Dermis blood vessel endothelial cell (primary cell): ENCODE results near the gene PLCL1. TPM values are rescaled to one million over a fixed set of nuclear protein-coding genes. Genes with fewer than 3 reads are reported as not detected.
A peak's percentile ranks its signal among the peaks of the same experiment; 100 is the strongest.

Experiments
- DNase-seq: peaks from one replicate; pipeline ENCODE4 v3.0.0; 2010
- total RNA-seq: library from RNA; depleted of rRNA; stranded (reverse); fragments of >200 nt; gene quantifications from 2 replicates; pipeline ENCODE4 v1.2.3, GENCODE V29; 2014

Gene PLCL1
- total RNA-seq: 0.51 and 0.68 TPM in 2 replicates

DNA sequence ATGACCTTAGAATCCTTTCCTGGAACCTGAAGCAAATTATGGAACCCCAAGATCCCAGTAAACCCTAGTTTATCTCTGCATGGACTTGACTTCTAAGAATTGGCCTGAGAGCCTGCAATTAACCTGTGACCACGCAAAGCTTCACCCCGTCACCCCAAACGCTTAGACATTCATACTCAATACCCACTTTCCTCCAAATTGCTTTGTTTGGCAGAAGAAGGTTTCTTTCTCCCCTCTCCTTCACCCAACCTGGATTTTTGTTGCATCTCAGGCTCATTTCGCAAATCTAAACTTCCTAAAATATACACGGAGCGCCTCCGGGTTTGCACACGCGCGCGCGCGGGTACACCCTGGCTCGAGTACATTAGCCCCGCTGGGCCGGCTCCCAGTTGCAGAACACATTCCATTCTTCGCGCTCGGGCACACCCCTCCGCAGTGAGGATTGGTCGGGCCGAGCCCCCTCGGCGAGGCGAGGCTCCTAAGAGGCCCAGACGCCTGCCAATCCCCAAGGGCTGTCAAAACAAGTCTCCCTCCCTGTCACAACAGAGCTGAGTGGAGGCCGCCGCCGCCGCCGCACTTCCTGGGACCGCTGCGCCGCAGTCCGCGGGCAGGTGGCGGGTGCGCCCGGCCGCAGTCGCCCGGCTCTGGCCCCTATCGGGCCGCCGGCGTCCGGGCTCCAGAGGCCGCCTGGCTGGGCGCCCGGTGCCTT is at the start of gene PLCL1:
TSS of gene PLCL1 (plus strand) at position 545 of the 709 bp plus-strand sequence.
- peak; percentile 79 for DNase-seq

DNA sequence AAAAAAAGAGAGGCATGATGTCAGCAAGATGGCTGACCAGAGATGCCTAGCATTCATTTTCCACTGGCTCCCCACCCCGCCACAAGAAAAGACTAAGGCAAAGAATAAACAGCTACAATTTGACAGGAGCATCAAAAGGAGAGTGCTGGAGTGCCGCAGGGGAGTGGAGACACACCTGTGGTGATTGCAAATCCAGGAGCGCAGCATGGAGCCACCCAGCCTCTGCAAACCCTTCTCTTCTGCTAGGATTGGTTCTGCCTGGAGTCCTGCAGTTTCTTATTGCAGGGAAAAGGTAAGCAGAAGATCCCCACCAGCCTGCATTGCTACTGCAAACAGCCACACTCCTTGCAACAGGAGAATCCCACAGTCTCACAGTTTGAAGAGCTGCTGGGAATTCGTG is 45.4 kb upstream of the PLCL1 start:
- no peak for DNase-seq

DNA sequence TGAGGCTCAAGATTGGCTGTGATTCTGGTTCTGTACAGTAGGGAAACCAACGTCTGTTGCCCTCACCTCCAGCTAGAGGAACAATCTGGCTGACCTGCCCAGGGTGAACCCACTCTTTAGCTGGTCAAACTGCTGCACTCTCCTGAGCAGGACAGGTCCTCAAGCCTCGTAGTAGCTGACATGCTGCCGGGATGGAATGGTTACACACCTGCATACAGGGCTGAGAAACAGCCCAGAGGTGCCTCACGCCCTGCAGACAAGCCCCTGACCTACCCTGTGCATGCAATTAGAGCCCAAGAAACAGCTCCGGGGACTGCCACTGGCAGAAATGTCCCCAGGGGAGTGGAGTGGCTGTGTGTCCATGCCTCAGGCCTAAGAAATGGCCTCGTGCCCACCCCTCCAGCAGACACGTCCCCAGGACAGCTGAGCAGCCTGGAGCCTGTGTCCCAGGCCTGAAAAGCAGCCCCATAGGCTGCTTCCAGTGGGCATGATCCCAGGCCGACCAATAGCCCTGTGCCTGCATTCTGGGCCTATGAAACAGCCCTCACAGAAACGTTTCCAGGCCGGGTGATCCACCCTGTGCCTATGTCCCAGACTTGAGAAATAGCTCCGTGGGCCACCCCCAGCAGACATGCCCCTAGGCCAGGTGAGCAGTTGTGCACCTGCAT is 44.6 kb upstream of the PLCL1 start:
- no peak for DNase-seq

DNA sequence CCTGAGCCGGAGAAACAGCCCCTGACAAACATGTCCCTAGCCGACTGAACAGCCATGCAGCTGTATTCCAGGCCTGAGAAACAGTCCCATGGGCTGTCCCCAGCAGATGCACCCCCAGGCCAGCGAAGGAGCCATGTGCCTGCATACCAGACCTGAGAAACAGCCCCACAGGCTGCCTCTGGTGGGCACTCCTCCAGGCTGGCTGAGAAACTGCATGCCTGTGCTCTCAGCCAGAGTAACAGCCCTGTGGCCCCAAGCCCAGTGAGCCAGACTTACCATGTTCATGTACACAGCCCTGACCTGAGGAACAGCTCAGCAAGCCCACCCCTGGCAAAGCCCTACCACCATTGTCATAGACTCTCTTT is 44.1 kb upstream of the PLCL1 start:
- DNase-seq: no peak

DNA sequence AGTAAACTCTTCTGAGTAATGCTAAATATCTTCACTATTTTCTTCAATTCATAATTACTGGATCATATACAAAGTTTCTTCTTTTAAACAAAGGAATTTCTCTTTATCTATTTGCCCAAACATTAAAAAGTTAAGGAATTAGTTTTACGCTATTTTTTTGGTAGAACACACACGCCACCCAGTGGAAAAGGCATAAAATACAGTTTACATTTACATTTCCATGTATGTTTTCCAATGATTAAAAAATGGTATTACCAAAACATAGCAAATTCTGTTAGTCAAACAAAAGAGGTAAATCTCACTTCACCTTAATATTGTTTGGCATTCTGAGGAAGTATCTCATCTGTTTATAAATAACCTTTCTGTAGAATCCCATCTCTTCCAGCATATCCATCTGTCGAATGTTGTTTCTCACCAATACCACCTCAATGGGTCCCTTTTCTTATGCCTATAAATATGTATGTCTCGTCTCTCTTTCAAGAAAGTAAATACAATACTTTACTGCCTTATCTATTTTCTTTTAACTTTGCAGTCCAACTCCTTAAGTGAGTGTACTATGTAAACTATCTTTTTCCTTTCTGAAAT is 26.5 kb upstream of the PLCL1 start:
- DNase-seq: peak; percentile 67

DNA sequence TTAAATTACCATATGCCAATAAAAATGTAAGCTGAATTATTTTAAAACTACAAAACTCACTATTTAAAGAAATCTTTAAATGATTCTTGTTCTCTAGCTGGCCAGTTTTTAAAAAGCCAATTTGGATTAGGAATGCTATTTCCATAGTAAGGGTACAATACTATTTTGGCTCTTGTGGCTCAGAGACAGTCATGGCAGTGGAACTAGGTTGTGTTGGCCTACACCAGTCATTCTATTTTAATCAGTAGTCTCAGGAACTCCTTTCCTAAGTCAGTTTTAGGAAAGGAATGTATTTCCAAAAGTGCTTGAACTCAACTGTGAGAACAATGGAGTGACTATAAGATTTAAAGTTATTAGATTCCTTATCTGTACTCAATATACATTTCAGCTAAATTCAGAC is 25.1 kb upstream of the PLCL1 start:
- no peak for DNase-seq

DNA sequence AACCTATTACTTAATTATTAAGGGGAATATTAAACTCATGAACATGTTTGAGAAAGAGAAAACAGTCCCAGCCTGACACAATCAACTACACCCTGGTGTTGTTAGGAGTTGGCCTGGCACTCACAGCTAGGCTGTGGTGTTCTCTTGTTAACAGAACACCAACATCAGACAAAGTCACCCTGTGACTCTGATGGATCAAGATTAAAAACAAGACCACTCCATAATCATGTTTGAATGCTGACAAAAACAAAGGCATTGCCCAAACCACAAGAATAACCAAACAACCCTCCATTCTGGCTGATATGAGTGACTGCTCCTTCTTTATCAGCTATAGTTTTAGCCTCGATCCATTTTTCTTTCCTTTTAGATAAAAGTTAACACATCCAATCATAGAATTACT is 22.3 kb upstream of the PLCL1 start:
- DNase-seq: no peak

DNA sequence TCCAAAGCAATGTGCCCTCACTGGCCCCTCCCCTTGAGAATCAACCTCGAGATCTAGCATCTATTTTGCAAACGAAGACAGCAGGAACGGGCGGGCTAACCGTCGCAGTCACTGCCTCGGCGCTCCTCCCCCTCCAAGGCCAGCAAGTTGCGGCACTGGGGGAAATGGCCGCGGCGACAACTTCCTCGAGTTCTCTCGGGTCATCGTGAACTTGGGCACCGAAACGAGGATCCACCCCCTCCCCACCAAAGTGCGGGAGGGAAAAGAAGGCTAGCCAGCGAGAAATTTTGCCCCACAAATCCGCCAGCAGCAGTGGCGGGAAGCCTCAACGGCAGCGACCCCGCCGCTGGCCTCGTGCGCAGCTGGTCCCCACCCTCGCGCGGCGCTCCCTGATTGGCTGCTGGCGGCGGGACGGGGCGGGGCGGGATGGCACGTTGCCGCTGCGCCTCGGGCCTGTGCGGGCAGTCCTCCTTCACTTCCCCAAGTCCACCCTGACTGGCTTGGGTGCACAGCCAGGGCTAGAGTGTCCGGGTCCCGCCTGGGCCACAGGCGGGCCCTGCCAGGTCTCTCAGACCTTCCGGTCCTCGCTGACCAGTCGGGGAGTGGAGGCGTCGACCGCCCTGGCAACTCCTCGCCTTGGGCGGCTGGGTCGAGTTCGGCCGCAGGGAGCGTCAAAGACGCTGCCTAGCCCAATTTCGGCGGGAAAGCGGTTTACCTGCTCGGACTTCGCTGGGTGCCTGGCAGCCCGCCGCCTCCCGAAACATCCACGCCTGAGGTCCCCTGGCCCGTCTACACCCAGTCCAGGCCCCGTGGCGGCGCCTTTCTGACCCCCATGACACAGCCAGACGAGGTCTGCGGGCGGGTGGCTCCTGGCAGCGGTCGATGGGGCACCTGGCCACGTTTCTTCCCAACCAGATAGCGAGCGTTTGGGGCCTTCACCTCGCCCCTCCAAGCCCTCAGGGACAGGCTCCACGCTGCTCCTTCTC is 19.1 kb upstream of the PLCL1 start, which contains the start of gene BOLL:
TSS of gene BOLL (minus strand) at position 364 of the 986 bp plus-strand sequence. CDS start 3,469 bp downstream, outside the sequence.
- DNase-seq: no peak

DNA sequence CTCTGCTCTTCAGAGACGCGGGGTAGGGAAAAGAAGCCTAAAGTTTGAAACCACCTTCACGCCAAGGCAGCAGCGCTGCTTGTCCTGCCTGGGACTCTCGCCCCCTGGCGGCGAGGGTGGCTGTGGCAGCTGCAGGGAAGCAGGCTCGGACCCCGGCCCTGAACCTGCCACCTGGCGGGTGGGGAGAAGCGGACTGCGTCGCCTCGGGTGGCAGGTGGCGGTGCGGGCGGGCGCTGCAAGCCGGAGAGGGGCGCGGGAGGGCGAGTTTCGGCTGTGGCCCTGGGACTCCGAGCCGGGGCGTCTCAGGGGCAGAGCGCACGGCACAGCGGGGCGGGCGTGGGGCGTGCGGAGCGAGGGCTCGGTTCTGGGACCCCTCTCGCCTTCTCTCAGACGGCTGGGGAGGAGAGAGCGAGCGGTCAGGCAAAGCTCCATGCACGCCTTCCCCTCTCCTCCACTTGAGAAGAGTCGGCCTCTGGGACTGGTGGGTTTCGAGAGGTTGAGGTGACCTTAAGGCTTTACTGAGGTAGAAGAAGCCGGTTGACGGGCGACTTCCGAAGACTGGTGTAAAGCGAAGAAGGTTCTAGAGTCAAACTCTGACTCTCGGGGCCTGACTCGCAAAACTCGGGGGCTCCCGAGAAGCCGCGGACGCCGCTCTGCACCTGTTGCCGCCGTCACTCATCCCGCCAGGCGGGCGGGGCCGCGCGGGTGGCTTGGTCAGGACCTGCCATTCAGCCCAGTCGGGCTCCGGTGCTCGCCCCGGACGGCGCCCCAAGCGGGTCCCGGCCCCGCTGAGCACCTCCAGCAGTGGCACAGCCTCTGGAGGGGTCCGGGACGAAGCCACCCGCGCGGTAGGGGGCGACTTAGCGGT is 18.1 kb upstream of the PLCL1 start:
- DNase-seq: peak; percentile 18

DNA sequence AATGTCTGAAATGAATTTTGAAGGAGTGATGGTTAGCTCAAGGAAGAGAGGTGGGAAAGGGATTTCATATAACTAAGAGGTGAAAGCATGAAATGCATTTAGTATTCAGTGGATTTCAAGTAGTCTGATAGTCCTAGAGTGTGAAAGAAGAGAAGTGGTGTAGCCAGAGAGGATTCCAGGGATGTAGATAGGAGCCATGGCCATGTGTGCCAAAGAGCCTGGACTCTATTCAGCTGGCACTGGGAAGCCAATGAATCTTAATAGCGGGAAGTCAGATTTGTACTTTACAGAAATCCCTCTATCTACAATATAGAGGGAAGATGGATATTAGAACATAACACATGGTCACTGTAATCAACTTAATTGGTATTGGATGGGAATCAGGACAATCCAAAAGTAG is 10.9 kb upstream of the PLCL1 start:
- DNase-seq: no peak

DNA sequence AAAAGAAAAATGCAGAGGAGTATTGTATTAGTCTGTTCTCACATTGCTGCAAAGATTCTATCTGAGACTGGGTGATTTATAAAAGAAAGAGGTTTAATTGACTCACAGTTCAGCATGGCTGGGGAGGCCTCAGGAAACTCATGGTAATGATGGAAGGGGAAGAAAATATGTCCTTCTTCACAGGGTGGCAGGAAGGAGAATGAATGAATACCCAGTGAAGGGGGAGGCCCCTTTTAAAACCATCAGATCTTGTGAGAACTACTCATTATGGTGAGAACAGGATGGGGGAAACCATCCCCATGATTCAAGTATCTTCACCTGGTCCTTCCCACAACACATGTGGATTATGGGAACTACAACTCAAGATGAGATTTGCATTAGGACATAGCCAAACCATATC is 9.1 kb upstream of the PLCL1 start:
- no peak for DNase-seq

DNA sequence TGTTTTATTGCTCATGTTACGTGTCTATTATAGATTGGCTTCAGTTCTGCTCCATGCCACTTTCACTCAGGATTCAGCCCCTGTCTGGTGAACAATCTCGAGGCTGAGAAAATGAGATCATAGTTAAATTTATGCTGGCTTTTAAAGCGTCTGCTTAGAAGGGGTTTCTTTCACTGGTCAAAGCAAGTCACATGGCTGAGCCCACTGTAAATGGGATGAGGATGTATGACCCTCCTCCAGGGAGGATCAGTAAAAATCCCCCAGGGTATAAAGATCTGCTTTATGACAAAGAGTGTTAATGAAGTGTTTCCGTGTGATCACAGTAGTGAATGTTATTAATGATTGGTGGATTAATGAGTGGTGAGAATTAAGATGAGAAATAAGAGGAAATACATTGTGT is 6.2 kb upstream of the PLCL1 start:
- no peak for DNase-seq

DNA sequence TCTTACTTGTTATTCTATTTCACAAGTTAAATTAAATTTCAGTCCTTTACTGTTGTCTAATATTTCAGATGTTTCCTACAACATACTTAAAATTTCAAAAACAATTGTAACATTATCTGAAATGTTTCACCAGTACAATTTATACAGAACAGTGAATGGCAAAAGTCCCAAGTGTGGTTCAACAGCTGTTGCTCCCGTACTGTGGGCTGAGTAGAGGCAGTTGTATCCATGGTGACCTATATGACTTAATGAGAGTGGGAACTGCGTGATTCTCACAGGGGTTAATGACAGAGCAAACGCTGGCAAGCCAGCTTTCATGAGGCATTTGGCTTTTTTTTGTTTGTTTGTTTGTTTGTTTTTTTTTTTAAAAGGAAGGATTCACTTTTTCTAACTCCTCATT is 5.3 kb upstream of the PLCL1 start:
- no peak for DNase-seq

DNA sequence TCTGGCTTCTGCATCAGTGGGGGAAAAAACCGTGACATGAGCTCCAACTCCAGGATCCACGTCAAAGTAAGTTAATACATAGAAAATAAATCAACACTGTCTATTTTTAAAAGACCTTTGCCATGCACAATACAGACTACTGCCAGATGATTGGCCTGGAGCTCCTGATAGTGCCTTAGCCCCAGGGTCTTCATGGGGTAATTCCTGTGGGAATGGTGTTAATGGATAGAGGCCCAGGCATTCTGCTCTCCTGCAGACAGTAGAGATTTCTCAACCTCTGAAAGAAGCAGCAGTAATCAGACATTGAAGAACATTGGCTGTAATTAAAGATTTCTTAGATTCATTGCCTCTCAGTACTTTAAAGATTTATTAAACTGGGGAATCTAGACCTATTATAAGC is 4.3 kb upstream of the PLCL1 start:
- no peak for DNase-seq

DNA sequence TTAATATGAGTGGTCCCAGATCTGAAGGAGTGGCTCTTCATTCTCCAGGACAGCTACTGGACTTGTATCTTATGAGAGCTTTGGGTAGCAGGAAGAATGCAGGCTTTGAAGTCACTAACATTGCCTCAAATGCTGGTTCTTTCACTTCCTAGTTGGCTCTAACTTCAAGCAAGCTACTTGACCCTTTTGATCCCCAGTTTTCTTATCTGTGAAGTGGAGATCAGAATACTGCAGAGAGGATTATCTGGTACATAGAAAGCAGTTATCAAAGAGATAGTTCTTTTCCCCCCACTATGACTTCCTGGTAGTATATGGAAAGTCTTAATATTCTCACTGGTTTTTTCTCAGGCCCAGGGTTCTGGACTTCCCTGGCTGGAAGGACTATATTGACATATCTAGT is 3.4 kb upstream of the PLCL1 start:
- DNase-seq: no peak

DNA sequence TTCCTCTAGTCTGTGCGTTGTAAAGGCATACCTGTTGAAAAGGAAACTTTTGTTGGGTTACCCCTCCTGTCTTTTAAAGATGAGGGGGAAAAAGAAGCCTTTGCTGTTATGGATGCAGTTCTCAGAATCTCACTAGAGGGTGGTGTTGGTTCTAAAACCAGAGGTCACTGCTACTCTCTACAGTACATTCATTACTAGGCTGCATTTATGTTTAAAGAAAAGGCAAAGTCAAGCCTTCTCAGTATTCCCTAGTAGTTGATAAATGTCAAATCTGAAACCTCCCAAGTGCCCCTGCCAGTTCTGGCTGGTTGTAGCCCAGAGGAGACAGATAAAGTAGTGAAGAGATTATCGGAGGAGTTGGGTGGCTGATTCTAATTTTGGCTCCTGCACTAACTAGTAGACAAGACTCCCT is 1.4 kb upstream of the PLCL1 start:
- DNase-seq: peak; percentile 76

DNA sequence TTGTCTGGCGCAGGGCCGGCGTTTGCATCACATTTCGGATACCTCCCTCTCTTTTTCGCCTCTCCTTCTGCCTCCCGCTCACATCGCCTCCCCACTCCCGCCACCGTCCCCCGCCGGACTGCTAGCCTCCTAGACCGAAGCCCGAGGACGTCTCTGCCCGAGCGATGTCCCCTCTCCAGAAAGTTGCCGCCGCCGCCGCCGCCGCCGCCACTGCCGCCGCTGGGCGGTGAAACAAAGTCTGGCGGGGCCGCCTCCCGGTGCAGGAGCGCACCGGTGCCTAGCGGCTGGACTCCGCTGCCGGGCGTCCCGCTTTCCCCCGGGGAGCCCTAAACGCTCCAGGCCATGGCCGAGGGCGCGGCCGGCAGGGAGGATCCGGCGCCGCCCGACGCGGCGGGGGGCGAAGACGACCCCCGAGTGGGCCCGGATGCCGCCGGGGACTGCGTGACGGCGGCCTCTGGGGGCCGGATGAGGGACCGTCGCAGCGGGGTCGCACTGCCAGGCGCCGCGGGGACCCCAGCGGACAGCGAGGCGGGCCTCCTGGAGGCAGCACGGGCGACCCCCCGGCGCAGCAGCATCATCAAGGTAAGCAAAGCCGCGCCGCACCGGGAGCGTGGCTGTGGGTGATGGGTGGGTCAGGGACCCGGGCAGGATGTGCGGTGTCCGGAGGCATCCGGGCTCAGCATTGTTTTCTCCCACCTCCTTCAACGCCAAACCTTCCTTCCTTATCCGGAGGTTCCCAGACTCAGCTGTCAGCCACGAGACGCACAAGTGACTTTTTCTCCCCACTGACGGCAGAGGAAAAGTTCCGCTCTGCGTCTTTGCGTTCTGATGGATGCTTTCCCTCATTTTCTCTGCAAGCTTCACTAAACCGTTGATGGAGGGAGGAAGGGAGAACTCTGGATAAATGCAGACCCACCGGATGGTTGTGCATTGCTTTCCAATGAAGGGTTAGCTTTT is 643 bp downstream of the PLCL1 start:
- DNase-seq: peak; percentile 29

DNA sequence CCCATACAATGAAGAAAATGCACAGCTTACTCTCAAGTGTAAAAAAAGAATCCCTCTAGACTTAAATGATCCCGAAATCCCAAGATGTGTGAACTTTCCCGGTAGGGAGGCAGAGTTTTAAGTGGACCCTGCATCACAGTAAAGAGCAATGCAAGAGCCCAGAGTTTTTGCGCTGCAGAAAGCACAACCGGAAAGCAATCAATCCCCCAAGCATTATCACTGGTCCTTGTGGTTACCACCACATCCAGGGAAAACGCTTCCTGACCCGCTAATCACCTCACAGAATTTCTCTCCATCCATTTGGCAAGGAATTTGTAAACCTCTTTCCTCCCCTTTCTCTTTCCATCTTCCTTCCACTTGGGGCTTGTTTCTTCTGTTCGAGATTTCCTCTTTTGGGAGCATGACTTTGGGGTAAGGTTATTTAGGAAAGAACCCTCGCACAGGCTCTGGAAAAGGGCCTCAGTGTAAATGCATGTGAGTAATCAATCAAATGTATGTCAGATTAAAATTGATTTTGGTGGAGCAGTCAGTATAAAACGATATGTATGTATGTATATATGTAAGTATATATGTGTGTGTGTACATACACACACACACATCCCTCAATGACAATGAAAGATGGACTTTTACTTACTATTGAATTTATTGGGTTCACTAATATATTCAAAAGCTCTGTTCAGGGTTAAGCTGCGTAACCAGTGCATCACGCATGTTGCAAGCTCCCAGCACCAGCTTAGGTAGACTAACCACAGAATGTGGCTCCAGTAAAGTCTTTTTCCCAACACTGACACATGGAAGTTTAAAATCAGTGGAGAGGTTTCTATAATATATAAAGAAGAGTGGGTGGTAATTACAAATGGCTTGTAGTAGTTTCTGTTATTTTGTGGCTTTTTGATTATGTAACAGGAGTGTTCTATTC is 1.6 kb downstream of the PLCL1 start:
- DNase-seq: no peak

DNA sequence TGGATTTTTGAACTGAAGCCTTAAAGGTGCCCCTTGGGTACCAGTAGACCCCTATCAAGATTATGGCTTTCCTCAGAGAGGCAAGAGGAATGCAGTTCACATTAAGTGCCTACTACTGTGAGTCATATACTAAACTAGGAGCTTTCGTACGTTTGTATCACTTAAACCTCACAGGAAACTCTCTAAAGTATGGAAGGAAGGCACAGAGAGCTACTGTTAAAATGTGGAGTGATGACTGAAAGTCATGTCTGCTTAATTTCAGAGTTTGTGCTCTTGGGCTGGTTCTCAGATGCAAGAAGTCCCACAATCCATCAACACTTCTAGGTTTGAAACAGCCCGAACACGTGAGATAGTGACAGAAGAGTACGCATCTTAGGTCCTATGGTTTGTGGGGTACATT is 4.7 kb downstream of the PLCL1 start:
- DNase-seq: no peak

DNA sequence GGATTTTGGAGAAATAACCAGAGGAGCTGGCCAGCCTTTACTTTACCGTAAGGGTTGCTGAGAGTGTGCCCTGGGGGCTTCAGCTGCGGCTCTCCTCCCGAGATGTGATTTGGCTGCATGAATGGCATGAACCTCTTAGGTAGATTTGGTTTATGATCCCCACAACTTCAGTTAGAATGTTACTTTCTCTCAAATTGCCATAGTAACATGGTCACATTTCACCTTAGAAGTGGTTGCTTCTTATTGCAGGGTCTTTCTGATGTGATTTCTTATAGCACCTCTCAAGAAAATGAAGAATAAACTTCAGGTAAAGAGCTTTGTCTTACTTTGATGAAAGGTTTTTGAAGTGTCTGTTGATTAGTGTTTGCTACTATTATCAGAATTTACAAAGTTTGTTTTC is 5.6 kb downstream of the PLCL1 start:
- DNase-seq: no peak
